Bronchial epithelial cell (primary cell): ENCODE data around the gene MYZAP. TPM values are rescaled to one million over a fixed set of nuclear protein-coding genes. Genes with fewer than 3 reads are reported as not detected.
A peak's percentile ranks its signal among the peaks of the same experiment; 100 is the strongest.

Experiments used
- DNase-seq: peaks from one replicate; pipeline ENCODE4 v3.0.0-alpha.2; 2010; ENCODE audit warnings: low read depth
- FAIRE-seq: peaks from 2 replicates; lab custom pipeline; 2011; peaks lifted over from hg19 to GRCh38; lab: Jason Lieb, UNC
- H3K27me3 ChIP-seq: 2 replicates; pipeline ENCODE4 v1.5.1; 2011; ENCODE audit warnings: low read length; ENCODE audit not compliant: control insufficient read depth, insufficient read depth
- H3K36me3 ChIP-seq: 2 replicates; pipeline ENCODE4 v1.5.1; 2011; ENCODE audit warnings: low read length; ENCODE audit not compliant: control insufficient read depth, insufficient read depth
- H3K4me3 ChIP-seq: 2 replicates; pipeline ENCODE4 v1.5.1; 2011; ENCODE audit warnings: mild to moderate bottlenecking, low read depth, low read length, control low read depth
- total RNA-seq: library from RNA; depleted of rRNA; stranded (reverse); fragments of >200 nt; gene quantifications from 2 replicates; pipeline ENCODE4 v1.2.1, GENCODE V29; 2014
- TF ChIP-seq, protein P1 (sequence below): IDR thresholded peaks from 2 replicates; pipeline ENCODE4 v1.5.1; 2011; ENCODE audit warnings: mild to moderate bottlenecking, moderate library complexity, low read length, control low read depth, inconsistent platforms; ENCODE audit not compliant: insufficient read depth, severe bottlenecking

Gene MYZAP
- total RNA-seq, 1 donor from 2014 or later, result 2.4 TPM

DNA sequence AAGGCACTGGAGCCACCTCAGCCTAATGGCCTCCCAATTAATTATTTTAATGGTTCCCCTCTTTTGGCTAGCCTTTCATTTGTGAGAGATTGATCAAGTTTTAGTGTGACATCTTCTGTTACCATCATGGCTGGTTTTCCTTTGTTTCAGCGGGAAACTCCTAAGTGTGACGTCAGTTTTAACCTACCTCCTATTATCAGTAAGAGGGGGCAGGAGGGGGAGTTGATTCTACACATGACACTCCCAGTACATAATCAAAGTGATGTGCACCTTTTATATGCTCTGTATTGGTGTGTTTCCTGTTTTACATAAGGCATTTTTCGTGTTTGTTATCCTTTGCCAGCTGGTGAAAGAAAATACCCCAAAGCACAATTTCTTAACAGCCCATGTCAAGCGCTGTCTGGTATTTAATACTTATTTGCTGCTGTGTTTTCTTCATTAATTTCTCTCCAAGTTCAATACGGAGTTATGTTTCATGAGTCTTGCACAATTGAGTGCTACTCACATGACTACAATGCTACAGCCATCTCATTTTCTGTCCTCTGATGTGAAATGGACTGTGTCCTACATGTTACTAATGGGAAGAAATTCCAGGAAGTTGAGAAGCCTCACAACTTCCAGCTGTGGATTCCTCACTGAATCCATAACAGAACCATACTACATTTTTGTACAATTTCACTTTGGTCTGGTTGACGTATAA, 62.6 kb downstream of the MYZAP start:
- Histone ChIP-seq H3K4me3 (no peak overlapping the region), H3K27me3 (no peaks in the 10 kb centered on the region), H3K36me3 (no peaks in the 10 kb centered on the region)
- no peak for FAIRE-seq
- TF ChIP-seq, protein P1, sequence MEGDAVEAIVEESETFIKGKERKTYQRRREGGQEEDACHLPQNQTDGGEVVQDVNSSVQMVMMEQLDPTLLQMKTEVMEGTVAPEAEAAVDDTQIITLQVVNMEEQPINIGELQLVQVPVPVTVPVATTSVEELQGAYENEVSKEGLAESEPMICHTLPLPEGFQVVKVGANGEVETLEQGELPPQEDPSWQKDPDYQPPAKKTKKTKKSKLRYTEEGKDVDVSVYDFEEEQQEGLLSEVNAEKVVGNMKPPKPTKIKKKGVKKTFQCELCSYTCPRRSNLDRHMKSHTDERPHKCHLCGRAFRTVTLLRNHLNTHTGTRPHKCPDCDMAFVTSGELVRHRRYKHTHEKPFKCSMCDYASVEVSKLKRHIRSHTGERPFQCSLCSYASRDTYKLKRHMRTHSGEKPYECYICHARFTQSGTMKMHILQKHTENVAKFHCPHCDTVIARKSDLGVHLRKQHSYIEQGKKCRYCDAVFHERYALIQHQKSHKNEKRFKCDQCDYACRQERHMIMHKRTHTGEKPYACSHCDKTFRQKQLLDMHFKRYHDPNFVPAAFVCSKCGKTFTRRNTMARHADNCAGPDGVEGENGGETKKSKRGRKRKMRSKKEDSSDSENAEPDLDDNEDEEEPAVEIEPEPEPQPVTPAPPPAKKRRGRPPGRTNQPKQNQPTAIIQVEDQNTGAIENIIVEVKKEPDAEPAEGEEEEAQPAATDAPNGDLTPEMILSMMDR, result no peak
- DNase-seq, result peak; percentile 46

DNA sequence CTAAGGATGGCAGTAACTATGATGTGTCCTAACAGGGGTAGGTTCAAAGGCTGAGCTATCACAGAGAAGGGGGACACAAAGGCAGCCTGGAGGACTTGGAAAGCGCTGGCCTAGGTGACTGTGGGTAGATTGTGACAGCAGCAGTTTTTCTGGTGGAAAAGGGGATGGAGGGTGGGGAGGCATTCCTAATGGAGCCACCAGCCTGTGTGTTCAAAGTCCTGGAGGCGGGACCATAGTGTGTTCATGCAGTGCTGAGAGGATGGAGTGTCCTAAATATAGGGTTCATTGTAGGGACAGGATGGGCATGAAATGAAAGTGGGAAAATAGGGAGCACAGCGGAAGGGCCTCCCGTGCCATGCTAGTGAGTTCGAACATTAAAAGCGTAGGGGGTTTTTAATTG, 63.3 kb downstream of the MYZAP start:
- TF ChIP-seq, protein P1, result no peak
- no peaks in the 10 kb centered on the region for H3K36me3 ChIP-seq
- H3K4me3 ChIP-seq, result no peak overlapping the region
- FAIRE-seq, result no peak
- no peak for DNase-seq
- no peaks in the 10 kb centered on the region for H3K27me3 ChIP-seq

DNA sequence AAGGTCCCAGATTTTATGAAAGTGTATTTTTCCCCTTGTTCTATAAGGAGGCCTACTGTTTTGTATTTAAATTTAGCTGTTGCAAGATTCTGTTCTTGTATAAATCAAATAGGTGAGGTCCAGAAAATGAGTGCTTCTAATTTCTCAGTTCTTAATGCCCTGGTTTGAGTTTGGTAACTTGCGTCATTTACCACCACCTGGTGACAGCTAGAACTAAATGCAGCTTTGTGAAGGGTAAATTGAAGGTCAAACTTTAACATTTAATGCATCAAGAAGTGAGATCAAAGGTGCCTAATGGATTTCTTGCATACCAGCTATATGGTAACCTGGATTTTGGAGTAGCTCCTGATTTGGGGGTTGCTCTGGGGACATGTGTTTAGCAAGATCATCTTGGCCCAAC, 64.1 kb downstream of the MYZAP start:
- no peak for FAIRE-seq
- H3K27me3 ChIP-seq, result no peaks in the 10 kb centered on the region
- H3K4me3 ChIP-seq, result no peak overlapping the region
- no peaks in the 10 kb centered on the region for H3K36me3 ChIP-seq
- DNase-seq, result no peak
- TF ChIP-seq, protein P1, result no peak

DNA sequence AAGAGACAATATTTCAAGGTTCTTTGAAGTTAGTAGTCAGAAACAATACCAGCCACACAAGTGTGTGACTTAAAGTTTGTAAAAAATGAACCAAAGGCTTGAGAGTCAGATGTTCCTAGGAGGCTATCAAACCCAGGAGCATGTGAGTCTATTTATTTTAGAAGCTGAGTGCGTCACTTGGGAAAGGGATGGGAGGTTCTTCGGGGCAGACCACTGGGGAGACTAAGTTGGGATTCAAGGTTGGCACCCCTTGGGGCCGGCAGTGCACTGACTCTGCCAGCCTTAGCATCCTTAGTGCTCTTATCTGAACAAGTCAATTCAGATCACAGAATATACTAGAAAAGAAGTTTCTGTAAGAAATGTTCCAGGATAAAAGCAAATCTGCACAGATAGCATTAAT, 64.7 kb downstream of the MYZAP start:
- FAIRE-seq (no peak), DNase-seq (no peak)
- H3K27me3 ChIP-seq, result no peaks in the 10 kb centered on the region
- H3K4me3 ChIP-seq, result no peak overlapping the region
- TF ChIP-seq, protein P1, result no peak
- H3K36me3 ChIP-seq, result no peaks in the 10 kb centered on the region

DNA sequence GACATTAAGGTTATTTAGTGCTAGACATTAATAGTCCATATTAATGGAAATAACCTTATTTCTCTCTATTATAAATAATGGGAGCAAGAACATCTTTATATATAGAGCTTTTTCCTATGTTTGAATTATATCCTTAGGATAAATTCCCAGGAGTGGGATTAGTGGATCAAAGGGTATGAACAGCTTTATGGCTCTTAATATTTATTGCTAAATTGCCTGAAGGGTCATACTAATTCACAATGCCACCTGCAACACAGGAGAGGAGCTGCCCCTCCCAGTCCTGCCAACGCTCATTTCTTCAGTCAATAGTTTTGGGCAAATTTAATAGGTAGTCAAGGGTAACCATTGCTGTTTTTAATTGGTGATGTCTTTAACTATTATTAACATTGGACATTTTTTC, 65.9 kb downstream of the MYZAP start:
- TF ChIP-seq, protein P1, result no peak
- Histone ChIP-seq H3K27me3 (no peaks in the 10 kb centered on the region), H3K4me3 (no peak overlapping the region), H3K36me3 (no peaks in the 10 kb centered on the region)
- no peak for DNase-seq
- FAIRE-seq, result no peak
